Caco-2 (cell line): ENCODE data around the gene DNASE2B. TPM values are rescaled to one million over a fixed set of nuclear protein-coding genes. Genes with fewer than 3 reads are reported as not detected.

Source experiments
- BruUV-seq: library from RNA; stranded (reverse); fragments of 400-500 nt; replicated peaks from 2 replicates; lab custom pipeline; 2021; lab: Mats Ljungman, UMichigan
- CTCF ChIA-PET: fragments of 300-600 bp; sonication (Branson Sonifier 250); formaldehyde crosslinking; loops from one replicate; lab custom pipeline; 2022; ENCODE audit warnings: antibody characterized with exemption; lab: Charles Lee
- POLR2A ChIA-PET: fragments of 300-600 bp; sonication (Branson Sonifier 250); formaldehyde crosslinking; loops from one replicate; lab custom pipeline; 2022; ENCODE audit warnings: antibody characterized with exemption; lab: Charles Lee
- DNase-seq, 2 experiments: peaks; one replicate each; pipeline versions ENCODE4 v3.0.0 to v3.0.0-alpha.2; 2020 to 2022
- H3K27me3 ChIP-seq: replicated peaks from 2 replicates; pipeline ENCODE4 v1.6.0; 2011; ENCODE audit warnings: low read length; ENCODE audit not compliant: control insufficient read depth, insufficient read depth
- H3K36me3 ChIP-seq: 2 replicates; pipeline ENCODE4 v1.5.1; 2011; ENCODE audit warnings: low read length; ENCODE audit not compliant: control insufficient read depth, insufficient read depth
- H3K4me1 ChIP-seq: fragments of 250-450 bp; sonication (Bioruptor Pico); 2 replicates; pipeline ENCODE4 v1.5.1; 2020; ENCODE audit warnings: mild to moderate bottlenecking
- H3K4me3 ChIP-seq: 2 replicates; pipeline ENCODE4 v1.5.1; 2011; ENCODE audit warnings: low read depth, mild to moderate bottlenecking, control low read depth, low read length
- H3K9me3 ChIP-seq: fragments of 250-450 bp; sonication (Bioruptor Pico); 2 replicates; pipeline ENCODE4 v1.5.1; 2020; ENCODE audit warnings: mild to moderate bottlenecking, moderate library complexity
- H3K27ac Mint-ChIP-seq: one replicate; pipeline ENCODE4 v1.8.0; 2022; ENCODE audit warnings: mixed read lengths; ENCODE audit not compliant: unreplicated experiment
- H3K27me3 Mint-ChIP-seq: one replicate; pipeline ENCODE4 v1.8.0; 2022; ENCODE audit warnings: mixed read lengths; ENCODE audit not compliant: insufficient read depth, unreplicated experiment
- H3K36me3 Mint-ChIP-seq: one replicate; pipeline ENCODE4 v1.8.0; 2022; ENCODE audit warnings: mild to moderate bottlenecking, mixed read lengths; ENCODE audit not compliant: insufficient read depth, unreplicated experiment
- H3K4me1 Mint-ChIP-seq: one replicate; pipeline ENCODE4 v1.8.0; 2022; ENCODE audit warnings: low read depth, mixed read lengths; ENCODE audit not compliant: unreplicated experiment
- H3K4me3 Mint-ChIP-seq: one replicate; pipeline ENCODE4 v1.8.0; 2022; ENCODE audit warnings: mild to moderate bottlenecking, moderate library complexity, mixed read lengths; ENCODE audit not compliant: unreplicated experiment
- H3K9me3 Mint-ChIP-seq: one replicate; pipeline ENCODE4 v1.8.0; 2022; ENCODE audit warnings: mixed read lengths; ENCODE audit not compliant: unreplicated experiment
- intact Hi-C: fragments of 100-400 bp; cut with micrococcal nuclease; formaldehyde crosslinking; loops from one replicate; pipeline ENCODE4 v1.10.0; 2022; ENCODE audit not compliant: unreplicated experiment
- total RNA-seq: library from RNA; stranded (reverse); gene quantifications from 2 replicates; pipeline ENCODE4 v1.2.3, GENCODE V29; 2022
- TF ChIP-seq, protein P1 (sequence below), 2 experiments: fragments of 200-600 bp in 1 of 2; IDR thresholded peaks; 1 replicate in 1 of 2; 2 replicates in 1 of 2; pipeline versions ENCODE4 v1.5.1 to v1.8.0; 2011 to 2022; ENCODE audit warnings: antibody characterized with exemption in 1 of 2, control low read depth in 1 of 2, inconsistent platforms in 1 of 2, low read depth in 1 of 2, low read length in 1 of 2, mild to moderate bottlenecking in 1 of 2, moderate library complexity in 1 of 2; ENCODE audit not compliant: insufficient read depth in 1 of 2, severe bottlenecking in 1 of 2, unreplicated experiment in 1 of 2

The DNASE2B gene
- total RNA-seq, 1 experiment from 2014 or later = not detected

DNA sequence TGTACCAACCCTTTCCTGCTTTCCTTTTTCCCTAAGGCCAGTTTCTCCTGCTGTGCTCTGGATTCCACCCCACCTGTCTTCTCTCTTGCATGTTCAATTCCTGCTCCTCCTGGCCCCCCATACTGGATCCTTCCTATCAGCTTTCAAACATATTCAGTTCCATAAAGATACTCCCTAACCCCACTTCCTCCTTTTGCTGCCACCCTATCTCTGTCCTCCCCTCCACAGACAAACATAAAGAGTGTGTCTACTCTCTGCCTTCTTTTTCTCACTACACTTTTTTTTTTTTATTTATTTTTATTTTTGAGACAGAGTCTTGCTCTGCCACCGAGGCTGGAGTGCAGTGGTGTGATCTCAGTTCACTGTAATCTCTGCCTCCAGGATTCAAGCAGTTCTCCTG, 63.8 kb downstream of the DNASE2B start:
- Histone ChIP-seq H3K9me3 (no peaks in the 10 kb centered on the region), H3K4me1 (no peaks in the 10 kb centered on the region), H3K27me3 (no peaks in the 10 kb centered on the region), H3K4me3 (no peak overlapping the region), H3K36me3 (no peaks in the 10 kb centered on the region)
- no peaks in the 10 kb centered on the region for H3K4me1 Mint-ChIP-seq
- H3K27me3 Mint-ChIP-seq = peaks cover 12% of the 10 kb centered on the region
- intact Hi-C loops = no loop called here
- H3K36me3 Mint-ChIP-seq = no peaks in the 10 kb centered on the region
- POLR2A ChIA-PET = no interaction called here
- no peak overlapping the region for H3K27ac Mint-ChIP-seq
- CTCF ChIA-PET = no interaction called here
- no peak for DNase-seq
- H3K4me3 Mint-ChIP-seq = no peak overlapping the region
- no peaks in the 10 kb centered on the region for H3K9me3 Mint-ChIP-seq
- BruUV-seq = no TSS peak
- TF ChIP-seq, protein P1, sequence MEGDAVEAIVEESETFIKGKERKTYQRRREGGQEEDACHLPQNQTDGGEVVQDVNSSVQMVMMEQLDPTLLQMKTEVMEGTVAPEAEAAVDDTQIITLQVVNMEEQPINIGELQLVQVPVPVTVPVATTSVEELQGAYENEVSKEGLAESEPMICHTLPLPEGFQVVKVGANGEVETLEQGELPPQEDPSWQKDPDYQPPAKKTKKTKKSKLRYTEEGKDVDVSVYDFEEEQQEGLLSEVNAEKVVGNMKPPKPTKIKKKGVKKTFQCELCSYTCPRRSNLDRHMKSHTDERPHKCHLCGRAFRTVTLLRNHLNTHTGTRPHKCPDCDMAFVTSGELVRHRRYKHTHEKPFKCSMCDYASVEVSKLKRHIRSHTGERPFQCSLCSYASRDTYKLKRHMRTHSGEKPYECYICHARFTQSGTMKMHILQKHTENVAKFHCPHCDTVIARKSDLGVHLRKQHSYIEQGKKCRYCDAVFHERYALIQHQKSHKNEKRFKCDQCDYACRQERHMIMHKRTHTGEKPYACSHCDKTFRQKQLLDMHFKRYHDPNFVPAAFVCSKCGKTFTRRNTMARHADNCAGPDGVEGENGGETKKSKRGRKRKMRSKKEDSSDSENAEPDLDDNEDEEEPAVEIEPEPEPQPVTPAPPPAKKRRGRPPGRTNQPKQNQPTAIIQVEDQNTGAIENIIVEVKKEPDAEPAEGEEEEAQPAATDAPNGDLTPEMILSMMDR (IDR thresholded peaks at IDR 0.05; ENCODE audit: insufficient read depth in 1 of 2, low read depth in 1 of 2, low read length in 1 of 2, severe bottlenecking in 1 of 2, unreplicated experiment in 1 of 2) = no peak

Other genes starting within 250 kb of the DNASE2B start
- 0.53 and 0.59 TPM in 2 replicates for gene SAMD13, start 96.8 kb upstream of the DNASE2B start, total RNA-seq
- 15.7 and 18.2 TPM in 2 replicates for gene RPF1, start 80.8 kb downstream of the DNASE2B start, total RNA-seq
- 0.57 TPM in 1 of 2 replicates, not detected in the other for gene SPATA1, start 107.9 kb downstream of the DNASE2B start, total RNA-seq
- 83.1 and 93.2 TPM in 2 replicates for gene GNG5, start 108.1 kb downstream of the DNASE2B start, total RNA-seq
- 4.7 and 5.4 TPM in 2 replicates for gene CTBS, start 176.0 kb downstream of the DNASE2B start, total RNA-seq